Tibial nerve (tissue), 4 donors: ENCODE data around the gene PRDM2. TPM values are rescaled to one million over a fixed set of nuclear protein-coding genes. Genes with fewer than 3 reads are reported as not detected.

Source experiments
- DNase-seq, 2 donors: peaks; one replicate each; pipeline ENCODE4 v3.0.0-alpha.2; 2019; ENCODE audit warnings: low spot score in 2 of 2
- H3K27ac ChIP-seq, 4 donors: fragments of 200-600 bp; sonication (generic) in 3 of 4; one replicate each; pipeline ENCODE4 v1.5.1; 2017 to 2019; ENCODE audit warnings: mild to moderate bottlenecking in 1 of 4
- H3K27me3 ChIP-seq, 2 donors: fragments of 200-600 bp; sonication (generic) in 1 of 2; one replicate each; pipeline versions ENCODE4 v1.5.1 to v1.6.0; 2017 to 2019
- H3K36me3 ChIP-seq, 3 donors: fragments of 200-600 bp; sonication (generic); one replicate each; pipeline ENCODE4 v1.5.1; 2018 to 2019
- H3K4me1 ChIP-seq, 4 donors: fragments of 200-600 bp; sonication (generic) in 3 of 4; one replicate each; pipeline ENCODE4 v1.5.1; 2017 to 2019
- H3K4me3 ChIP-seq, 4 donors: fragments of 200-600 bp; sonication (generic) in 3 of 4; one replicate each; pipeline ENCODE4 v1.5.1; 2017 to 2019; ENCODE audit warnings: mild to moderate bottlenecking in 1 of 4, moderate library complexity in 1 of 4
- H3K9me3 ChIP-seq, 4 donors: fragments of 200-600 bp; sonication (generic) in 3 of 4; one replicate each; pipeline ENCODE4 v1.5.1; 2017 to 2019
- CTCF ChIP-seq, 5 experiments: fragments of 200-600 bp in 3 of 5; fragments of 450-650 bp in 2 of 5; sonication (generic) in 3 of 5; IDR thresholded peaks; one replicate each; pipeline ENCODE4 v1.5.1; 2016 to 2019; ENCODE audit warnings: antibody characterized with exemption in 5 of 5, mild to moderate bottlenecking in 3 of 5, moderate library complexity in 2 of 5
- EP300 ChIP-seq, 2 donors: sonication (generic); formaldehyde crosslinking; IDR thresholded peaks; one replicate each; pipeline ENCODE4 v1.6.1; 2017; ENCODE audit warnings: antibody characterized with exemption in 2 of 2, mild to moderate bottlenecking in 1 of 2
- POLR2A ChIP-seq, 2 donors: fragments of 450-650 bp; IDR thresholded peaks; one replicate each; pipeline ENCODE4 v1.6.1; 2017; ENCODE audit warnings: antibody characterized with exemption in 2 of 2, mild to moderate bottlenecking in 2 of 2, moderate library complexity in 2 of 2
- WGBS, 2 donors: methylation state at CpG; one replicate each; pipeline ENCODE4 v1.1.5; 2018; 5-methylcytosine and 5-hydroxymethylcytosine counted together
- total RNA-seq, 4 donors: library from RNA; depleted of rRNA; stranded (reverse); fragments of >200 nt; gene quantifications; one replicate each; pipeline ENCODE4 v1.1.0, GENCODE V29; 2016

PRDM2 gene
- total RNA-seq, 4 donors from 2014 or later = 26.4 to 48.8 (median 46.5) TPM

- Histone ChIP-seq H3K4me3 (no peak overlapping the region), H3K27me3 (no peaks in the 10 kb centered on the region), H3K27ac (peak overlapping the region in 1 of 4 donors; percentile 70), H3K4me1 (peaks cover 0 to 13% (median 6%) of the 10 kb centered on the region in 4 donors), H3K9me3 (no peaks in the 10 kb centered on the region), H3K36me3 (no peaks in the 10 kb centered on the region)
- TF ChIP-seq EP300 (IDR thresholded peaks at IDR 0.05) (no peak), CTCF (IDR thresholded peaks at IDR 0.05) (no peak), POLR2A (IDR thresholded peaks at IDR 0.05) (no peak)
- 62 to 70% methylated on average over 5 of the region's 5 CpGs for WGBS, 2 donors
- no peak for DNase-seq
These were observed 33.1 kb downstream of the PRDM2 start for GRCh38 chr1:13732971-13733667.

- Histone ChIP-seq H3K36me3 (no peaks in the 10 kb centered on the region), H3K27me3 (no peaks in the 10 kb centered on the region), H3K9me3 (no peaks in the 10 kb centered on the region), H3K4me3 (no peak overlapping the region), H3K4me1 (peaks cover 0 to 13% (median 6%) of the 10 kb centered on the region in 4 donors), H3K27ac (peak overlapping the region in 1 of 4 donors; percentile 70)
- WGBS, 2 donors = 68 to 76% methylated on average over 1 of the region's 1 CpG
- no peak for DNase-seq
- TF ChIP-seq EP300 (IDR thresholded peaks at IDR 0.05) (no peak), CTCF (IDR thresholded peaks at IDR 0.05) (no peak), POLR2A (IDR thresholded peaks at IDR 0.05) (no peak)
These were observed 33.7 kb downstream of the PRDM2 start for GRCh38 chr1:13733711-13734110.

GRCh38 chr1:13735168-13735930 lies 35.4 kb downstream of the PRDM2 start:
- Histone ChIP-seq H3K4me1 (peaks cover 0 to 13% (median 6%) of the 10 kb centered on the region in 4 donors), H3K4me3 (no peak overlapping the region), H3K27me3 (no peaks in the 10 kb centered on the region), H3K9me3 (no peaks in the 10 kb centered on the region), H3K27ac (no peak overlapping the region), H3K36me3 (no peaks in the 10 kb centered on the region)
- no peak for DNase-seq
- TF ChIP-seq EP300 (IDR thresholded peaks at IDR 0.05) (no peak), POLR2A (IDR thresholded peaks at IDR 0.05) (no peak), CTCF (IDR thresholded peaks at IDR 0.05) (no peak)
- 96 to 99% methylated on average over 11 of the region's 11 CpGs for WGBS, 2 donors

GRCh38 chr1:13737398-13737797 lies 37.4 kb downstream of the PRDM2 start:
- no peaks in the 10 kb centered on the region for H3K9me3 ChIP-seq
- DNase-seq = no peak
- H3K27ac ChIP-seq = no peak overlapping the region
- TF ChIP-seq POLR2A (IDR thresholded peaks at IDR 0.05) (no peak), EP300 (IDR thresholded peaks at IDR 0.05) (no peak), CTCF (IDR thresholded peaks at IDR 0.05) (no peak)
- peaks cover 0 to 8% (median 1%) of the 10 kb centered on the region in 3 donors for H3K36me3 ChIP-seq
- H3K4me1 ChIP-seq = peaks cover 0 to 9% (median 2%) of the 10 kb centered on the region in 4 donors
- no peak overlapping the region for H3K4me3 ChIP-seq
- no peaks in the 10 kb centered on the region for H3K27me3 ChIP-seq

GRCh38 chr1:13746342-13746741 lies 46.4 kb downstream of the PRDM2 start:
- no peak for DNase-seq
- Histone ChIP-seq H3K36me3 (peaks cover 0 to 15% (median 4%) of the 10 kb centered on the region in 3 donors), H3K9me3 (no peaks in the 10 kb centered on the region), H3K4me1 (peaks cover 0 to 21% (median 15%) of the 10 kb centered on the region in 4 donors), H3K27me3 (no peaks in the 10 kb centered on the region), H3K27ac (no peak overlapping the region), H3K4me3 (no peak overlapping the region)
- TF ChIP-seq CTCF (IDR thresholded peaks at IDR 0.05) (no peak), POLR2A (IDR thresholded peaks at IDR 0.05) (no peak), EP300 (IDR thresholded peaks at IDR 0.05) (no peak)
- WGBS, 2 donors = 94% methylated on average over 3 of the region's 3 CpGs
